ENCODE results near the gene LRIG1.

Gene LRIG1

GRCh38 chr3:66383998-66384745 is 116.7 kb downstream of the LRIG1 start:
- no peak for DNase-seq

GRCh38 chr3:66383023-66383422 is 117.8 kb downstream of the LRIG1 start:
- DNase-seq = no peak

- DNase-seq = no peak
Measured at GRCh38 chr3:66382142-66382541, 118.7 kb downstream of the LRIG1 start.

- DNase-seq = peak in 3 of 14 donors; percentile 18 to 64 (median 26)
Measured at GRCh38 chr3:66381626-66382025, 119.2 kb downstream of the LRIG1 start.

- peak in 2 of 14 donors; percentile 29 to 32 for DNase-seq
Measured at GRCh38 chr3:66380200-66380932, 120.5 kb downstream of the LRIG1 start.

- no peak for DNase-seq
Measured at GRCh38 chr3:66379565-66379964, 121.3 kb downstream of the LRIG1 start.

- DNase-seq = no peak
Measured at GRCh38 chr3:66378256-66378655, 122.6 kb downstream of the LRIG1 start.

GRCh38 chr3:66377800-66378199 is 123.0 kb downstream of the LRIG1 start:
- no peak for DNase-seq

GRCh38 chr3:66376568-66376967 is 124.3 kb downstream of the LRIG1 start:
- no peak for DNase-seq

GRCh38 chr3:66372681-66373350 is 128.0 kb downstream of the LRIG1 start:
- peak in 4 of 14 donors; percentile 30 to 50 (median 38) for DNase-seq

GRCh38 chr3:66371432-66371831 is 129.4 kb downstream of the LRIG1 start:
- no peak for DNase-seq

GRCh38 chr3:66370179-66370578 is 130.6 kb downstream of the LRIG1 start:
- DNase-seq = no peak

- DNase-seq = no peak
Measured at GRCh38 chr3:66367979-66368378, 132.8 kb downstream of the LRIG1 start.

- DNase-seq = no peak
Measured at GRCh38 chr3:66366747-66367146, 134.1 kb downstream of the LRIG1 start.

- no peak for DNase-seq
Measured at GRCh38 chr3:66365080-66365479, 135.7 kb downstream of the LRIG1 start.

GRCh38 chr3:66363148-66363547 is 137.7 kb downstream of the LRIG1 start:
- DNase-seq = no peak

GRCh38 chr3:66362541-66362941 is 138.3 kb downstream of the LRIG1 start:
- no peak for DNase-seq

- DNase-seq = no peak
Measured at GRCh38 chr3:66361356-66361755, 139.5 kb downstream of the LRIG1 start.

GRCh38 chr3:66355997-66356396 is 144.8 kb downstream of the LRIG1 start:
- no peak for DNase-seq

GRCh38 chr3:66355394-66355793 is 145.4 kb downstream of the LRIG1 start:
- DNase-seq = no peak

GRCh38 chr3:66354001-66354400 is 146.8 kb downstream of the LRIG1 start:
- DNase-seq = no peak

- no peak for DNase-seq
Measured at GRCh38 chr3:66353530-66353929, 147.3 kb downstream of the LRIG1 start.

GRCh38 chr3:66353039-66353438 is 147.8 kb downstream of the LRIG1 start:
- no peak for DNase-seq

All from C1 segment of cervical spinal cord (tissue), 14 donors.